Peyer's patch (tissue), 4 donors: ENCODE results near the gene GPR62.

ENCODE experiments used
- POLR2A ChIP-seq, 2 donors: fragments of 450-650 bp; IDR thresholded peaks; one replicate each; pipeline ENCODE4 v1.5.1; 2017; ENCODE audit warnings: antibody characterized with exemption in 2 of 2, mild to moderate bottlenecking in 2 of 2, moderate library complexity in 2 of 2
- TF ChIP-seq, protein P1 (sequence below), 6 experiments: fragments of 450-650 bp in 4 of 6; fragments of 200-600 bp in 2 of 6; sonication (generic) in 1 of 6; IDR thresholded peaks; one replicate each; pipeline ENCODE4 v1.5.1; 2017 to 2019; ENCODE audit warnings: antibody characterized with exemption in 6 of 6, mild to moderate bottlenecking in 3 of 6, moderate library complexity in 1 of 6

- TF ChIP-seq, protein P1, sequence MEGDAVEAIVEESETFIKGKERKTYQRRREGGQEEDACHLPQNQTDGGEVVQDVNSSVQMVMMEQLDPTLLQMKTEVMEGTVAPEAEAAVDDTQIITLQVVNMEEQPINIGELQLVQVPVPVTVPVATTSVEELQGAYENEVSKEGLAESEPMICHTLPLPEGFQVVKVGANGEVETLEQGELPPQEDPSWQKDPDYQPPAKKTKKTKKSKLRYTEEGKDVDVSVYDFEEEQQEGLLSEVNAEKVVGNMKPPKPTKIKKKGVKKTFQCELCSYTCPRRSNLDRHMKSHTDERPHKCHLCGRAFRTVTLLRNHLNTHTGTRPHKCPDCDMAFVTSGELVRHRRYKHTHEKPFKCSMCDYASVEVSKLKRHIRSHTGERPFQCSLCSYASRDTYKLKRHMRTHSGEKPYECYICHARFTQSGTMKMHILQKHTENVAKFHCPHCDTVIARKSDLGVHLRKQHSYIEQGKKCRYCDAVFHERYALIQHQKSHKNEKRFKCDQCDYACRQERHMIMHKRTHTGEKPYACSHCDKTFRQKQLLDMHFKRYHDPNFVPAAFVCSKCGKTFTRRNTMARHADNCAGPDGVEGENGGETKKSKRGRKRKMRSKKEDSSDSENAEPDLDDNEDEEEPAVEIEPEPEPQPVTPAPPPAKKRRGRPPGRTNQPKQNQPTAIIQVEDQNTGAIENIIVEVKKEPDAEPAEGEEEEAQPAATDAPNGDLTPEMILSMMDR (IDR thresholded peaks at IDR 0.05): no peak
- TF ChIP-seq POLR2A (IDR thresholded peaks at IDR 0.05): no peak
These were observed 23.4 kb upstream of the GPR62 start for GRCh38 chr3:51931756-51932155.
